Renal cortex interstitium (tissue), 11 donors: ENCODE data around the gene DKK1. TPM values are rescaled to one million over a fixed set of nuclear protein-coding genes. Genes with fewer than 3 reads are reported as not detected.
"Not testable (repeated sequence)": the region's sequence is repeated elsewhere in the genome, so short reads cannot be mapped to it uniquely, and the experiment has no call there.

Experiments used
- DNase-seq, 11 donors: peaks; one replicate each; pipeline ENCODE4 v3.0.0-alpha.2; 2013; ENCODE audit warnings: low read depth in 9 of 11, low spot score in 4 of 11; ENCODE audit errors: extremely low read depth in 1 of 11
- polyA plus RNA-seq, 3 donors: library from polyadenylated mRNA; unstranded; fragments of 120-200 nt; gene quantifications; one replicate each; pipeline ENCODE4 v1.2.1, GENCODE V29; 2013; ENCODE audit not compliant: insufficient read length in 3 of 3

Gene DKK1
- polyA plus RNA-seq, 3 donors, result 34.8 to 50.4 (median 42.8) TPM

DNA sequence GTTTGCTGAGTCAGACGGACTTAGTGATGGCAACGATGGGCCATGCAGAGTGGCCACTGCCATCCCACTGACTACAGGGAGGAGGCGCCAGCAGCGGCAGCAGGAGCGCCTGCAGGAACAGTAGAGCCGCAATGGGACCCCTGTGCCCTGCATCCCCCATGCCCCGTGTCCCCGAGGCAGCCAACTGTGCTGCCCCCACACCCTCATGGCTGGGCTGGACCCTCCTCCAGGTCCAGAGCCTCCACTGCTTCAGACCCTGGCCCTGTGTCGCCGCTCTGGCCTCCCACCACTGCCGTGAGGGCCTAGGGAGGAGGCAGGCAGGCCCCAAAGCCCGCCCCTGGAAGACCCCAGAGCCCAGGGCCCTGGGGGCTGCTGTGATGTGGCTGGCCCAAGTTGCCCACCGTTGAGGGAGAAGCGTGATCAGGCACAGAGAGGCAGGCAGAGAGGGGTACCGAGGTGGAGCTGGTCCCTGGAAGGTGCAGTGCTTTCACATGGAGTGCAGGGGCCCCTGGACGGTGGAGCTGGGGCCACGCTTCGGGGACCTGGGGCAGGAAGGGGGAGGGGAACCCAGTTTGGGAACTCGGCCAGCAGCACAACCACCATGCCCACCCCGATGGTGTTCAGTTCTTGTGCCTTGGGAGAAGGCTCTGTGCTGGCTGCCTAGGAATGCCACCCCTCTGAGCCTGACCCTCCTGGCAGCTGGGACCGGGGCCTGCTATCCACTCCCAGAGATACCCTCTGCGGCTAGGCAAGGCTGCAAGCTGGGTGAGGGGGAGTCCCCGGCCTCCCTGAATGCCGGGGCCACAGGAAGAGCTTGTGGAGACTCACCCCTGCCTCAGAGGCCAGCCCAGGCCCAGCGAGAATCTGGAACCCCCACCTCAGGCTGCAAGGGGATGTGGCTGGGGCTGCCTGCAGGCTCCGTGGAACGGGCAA lies 32.6 kb downstream of the DKK1 start:
- DNase-seq, result no peak

- DNase-seq, result no peak
Observed at GRCh38 chr10:52347327-52347667, 33.2 kb downstream of the DKK1 start.

DNA sequence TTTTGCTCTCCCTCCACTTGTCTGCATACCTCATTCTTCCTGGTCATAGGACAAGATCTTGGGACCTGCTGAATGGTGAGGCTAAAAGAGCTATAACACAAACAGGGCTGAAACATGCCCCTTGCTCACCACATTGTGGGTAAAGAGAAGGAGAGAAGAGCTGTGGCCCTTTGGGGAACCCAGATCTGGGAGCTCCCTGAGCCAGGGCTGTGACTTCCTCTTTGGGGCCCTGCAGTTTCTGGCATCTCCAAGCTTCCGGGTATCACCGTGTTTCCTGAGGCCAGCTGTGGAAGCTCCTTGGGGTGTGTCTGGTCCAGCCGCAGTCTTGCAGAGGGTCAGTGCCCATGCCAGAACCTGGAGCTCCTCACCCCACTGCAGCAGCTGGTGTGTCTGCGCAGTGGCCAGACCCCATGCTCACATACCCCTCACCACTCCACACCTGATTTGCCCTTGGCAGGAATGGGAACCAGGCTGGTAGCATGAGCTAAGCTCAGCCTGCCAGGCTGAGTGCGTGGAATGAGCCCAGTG lies 34.0 kb downstream of the DKK1 start:
- no peak for DNase-seq

DNA sequence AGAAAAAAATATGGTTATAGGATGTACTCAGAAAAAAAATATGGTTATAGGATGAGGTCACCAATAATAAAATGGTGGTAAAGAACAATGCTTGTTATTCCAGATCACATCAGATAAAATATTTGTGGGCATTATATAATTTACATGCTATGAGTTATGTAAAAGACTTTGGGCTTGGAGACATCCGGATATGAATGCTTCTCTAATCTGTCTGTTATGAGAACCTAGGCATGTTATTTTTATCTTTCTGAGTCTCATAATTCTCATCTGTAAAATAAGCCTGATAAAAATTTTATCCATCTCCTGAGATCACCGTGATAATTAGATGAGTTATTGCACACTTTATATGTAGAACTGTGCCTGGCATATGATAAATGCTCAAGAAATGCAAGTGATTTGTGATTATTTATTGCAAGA lies 37.8 kb downstream of the DKK1 start:
- no peak for DNase-seq

- DNase-seq, result no peak
Observed at GRCh38 chr10:52353205-52353604, 39.1 kb downstream of the DKK1 start.

DNA sequence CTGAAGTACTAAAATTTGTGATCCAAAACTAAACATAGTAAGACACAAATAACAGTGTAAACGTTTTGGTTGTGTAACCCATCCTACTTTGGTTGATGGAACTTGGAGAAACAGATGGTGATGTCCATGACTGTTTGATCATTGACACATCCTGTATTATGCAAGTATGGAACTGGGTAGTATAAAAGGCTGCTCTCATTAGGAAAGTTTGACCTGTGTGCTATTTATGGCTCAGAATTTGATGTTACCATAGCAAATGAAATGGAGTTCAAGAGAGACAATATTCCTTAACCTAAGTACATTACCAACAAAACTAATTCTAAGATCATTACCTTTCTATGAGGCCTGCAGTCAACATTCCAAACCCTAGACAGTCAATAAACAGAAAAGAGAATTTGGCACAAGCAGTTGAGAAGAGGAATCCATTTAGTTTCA lies 39.9 kb downstream of the DKK1 start:
- DNase-seq, result no peak

GRCh38 chr10:52357971-52358370 lies 43.9 kb downstream of the DKK1 start:
- DNase-seq, result no peak

- DNase-seq, result no peak
Observed at GRCh38 chr10:52359441-52359840, 45.4 kb downstream of the DKK1 start.

DNA sequence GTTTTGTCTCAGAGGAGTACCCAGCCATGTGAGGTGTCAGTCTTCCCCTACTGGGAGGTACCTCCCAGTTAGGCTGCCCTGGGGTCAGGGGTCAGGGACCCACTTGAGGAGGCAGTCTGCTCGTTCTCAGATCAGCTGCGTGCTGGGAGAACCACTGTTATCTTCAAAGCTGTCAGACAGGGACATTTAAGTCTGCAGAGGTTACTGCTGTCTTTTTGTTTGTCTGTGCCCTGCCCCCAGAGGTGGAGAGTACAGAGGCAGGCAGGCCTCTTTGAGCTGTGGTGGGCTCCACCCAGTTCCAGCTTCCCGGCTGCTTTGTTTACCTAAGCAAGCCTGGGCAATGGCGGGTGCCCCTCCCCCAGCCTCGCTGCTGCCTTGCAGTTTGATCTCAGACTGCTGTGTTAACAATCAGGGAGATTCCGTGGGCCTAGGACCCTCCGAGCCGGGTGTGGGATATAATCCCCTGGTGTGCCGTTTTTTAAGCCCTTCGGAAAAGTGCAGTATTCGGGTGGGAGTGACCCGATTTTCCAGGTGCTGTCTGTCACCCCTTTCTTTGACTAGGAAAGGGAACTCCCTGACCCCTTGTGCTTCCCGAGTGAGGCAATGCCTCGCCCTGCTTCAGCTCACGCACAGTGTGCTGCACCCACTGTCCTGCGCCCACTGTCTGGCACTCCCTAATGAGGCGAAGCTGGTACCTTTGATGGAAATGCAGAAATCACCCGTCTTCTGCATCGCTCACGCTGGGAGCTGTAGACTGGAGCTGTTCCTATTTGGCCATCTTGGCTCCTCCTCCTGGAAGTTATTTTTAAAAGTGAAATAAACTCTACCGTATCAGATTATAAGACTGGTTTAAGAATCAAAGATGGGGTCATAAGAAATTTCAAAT lies 51.7 kb downstream of the DKK1 start:
- DNase-seq, result not testable (repeated sequence)
